Muscle layer of colon (tissue), 2 donors: Measurements from ENCODE around the gene KISS1.

Experiments used
- H3K27ac ChIP-seq: one replicate; pipeline ENCODE4 v1.7.0; 2013; ENCODE audit warnings: low read depth, mild to moderate bottlenecking, low read length, moderate library complexity
- H3K27me3 ChIP-seq, 2 donors: one replicate each; pipeline ENCODE4 v1.7.0; 2013; ENCODE audit warnings: low read length in 2 of 2, mild to moderate bottlenecking in 2 of 2; ENCODE audit not compliant: insufficient read depth in 2 of 2, control insufficient read depth in 1 of 2
- H3K36me3 ChIP-seq: one replicate; pipeline ENCODE4 v1.7.0; 2013; ENCODE audit warnings: mild to moderate bottlenecking, low read length; ENCODE audit not compliant: insufficient read depth
- H3K4me1 ChIP-seq: one replicate; pipeline ENCODE4 v1.7.0; 2013; ENCODE audit warnings: mild to moderate bottlenecking, low read length; ENCODE audit not compliant: insufficient read depth
- H3K4me3 ChIP-seq, 2 donors: one replicate each; pipeline ENCODE4 v1.7.0; 2013; ENCODE audit warnings: low read length in 2 of 2, low read depth in 1 of 2, mild to moderate bottlenecking in 1 of 2, moderate library complexity in 1 of 2
- H3K9ac ChIP-seq: one replicate; pipeline ENCODE4 v1.7.0; 2013; ENCODE audit warnings: low read length
- H3K9me3 ChIP-seq: one replicate; pipeline ENCODE4 v1.7.0; 2013; ENCODE audit warnings: mild to moderate bottlenecking, low read length
- donor health status: abdominal sarcoma.
- donor health status: Adenocarcinoma of cecum.

KISS1 gene

GRCh38 chr1:204190212-204191211 lies 5.8 kb downstream of the KISS1 start:
- Histone ChIP-seq H3K9ac (no peak overlapping the region), H3K36me3 (no peaks in the 10 kb centered on the region), H3K4me1 (no peaks in the 10 kb centered on the region), H3K27me3 (peaks cover 3 to 4% of the 10 kb centered on the region in 2 donors), H3K4me3 (no peak overlapping the region), H3K9me3 (no peaks in the 10 kb centered on the region), H3K27ac (no peak overlapping the region)

GRCh38 chr1:204188959-204189639 lies 7.2 kb downstream of the KISS1 start:
- no peak overlapping the region for H3K27ac ChIP-seq
- H3K9me3 ChIP-seq = no peaks in the 10 kb centered on the region
- peaks cover 3 to 4% of the 10 kb centered on the region in 2 donors for H3K27me3 ChIP-seq
- H3K4me1 ChIP-seq = no peaks in the 10 kb centered on the region
- no peak overlapping the region for H3K9ac ChIP-seq
- no peak overlapping the region for H3K4me3 ChIP-seq
- no peaks in the 10 kb centered on the region for H3K36me3 ChIP-seq

- Histone ChIP-seq H3K27me3 (peaks cover 0 to 4% of the 10 kb centered on the region in 2 donors), H3K9ac (no peak overlapping the region), H3K4me1 (no peaks in the 10 kb centered on the region), H3K27ac (no peak overlapping the region), H3K36me3 (no peaks in the 10 kb centered on the region), H3K9me3 (no peaks in the 10 kb centered on the region), H3K4me3 (no peak overlapping the region)
Measured at GRCh38 chr1:204186597-204186996, 9.7 kb downstream of the KISS1 start.

- H3K4me3 ChIP-seq = no peak overlapping the region
Measured at GRCh38 chr1:204181116-204181515, 15.2 kb downstream of the KISS1 start.

GRCh38 chr1:204180133-204180532 lies 16.2 kb downstream of the KISS1 start:
- no peaks in the 10 kb centered on the region for H3K4me1 ChIP-seq
- H3K27me3 ChIP-seq = no peaks in the 10 kb centered on the region
- no peaks in the 10 kb centered on the region for H3K36me3 ChIP-seq
- no peaks in the 10 kb centered on the region for H3K9me3 ChIP-seq
- no peak overlapping the region for H3K9ac ChIP-seq
- H3K27ac ChIP-seq = no peak overlapping the region
- no peak overlapping the region for H3K4me3 ChIP-seq

More at GRCh38 chr1:204181116-204181515, 15.2 kb downstream of the KISS1 start:
- H3K9me3 ChIP-seq = no peaks in the 10 kb centered on the region
- no peaks in the 10 kb centered on the region for H3K36me3 ChIP-seq
- no peaks in the 10 kb centered on the region for H3K4me1 ChIP-seq
- H3K27me3 ChIP-seq = no peaks in the 10 kb centered on the region
- no peak overlapping the region for H3K9ac ChIP-seq
- no peak overlapping the region for H3K27ac ChIP-seq

- H3K27me3 ChIP-seq = no peaks in the 10 kb centered on the region
Measured at GRCh38 chr1:204178487-204179281, 17.6 kb downstream of the KISS1 start.

GRCh38 chr1:204177133-204177532 lies 19.2 kb downstream of the KISS1 start:
- H3K36me3 ChIP-seq = no peaks in the 10 kb centered on the region
- H3K27ac ChIP-seq = no peak overlapping the region
- no peak overlapping the region for H3K4me3 ChIP-seq
- H3K4me1 ChIP-seq = no peaks in the 10 kb centered on the region
- H3K9me3 ChIP-seq = no peaks in the 10 kb centered on the region
- H3K9ac ChIP-seq = no peak overlapping the region
- H3K27me3 ChIP-seq = no peaks in the 10 kb centered on the region

More at GRCh38 chr1:204178487-204179281, 17.6 kb downstream of the KISS1 start:
- no peaks in the 10 kb centered on the region for H3K36me3 ChIP-seq
- H3K9me3 ChIP-seq = no peaks in the 10 kb centered on the region
- H3K9ac ChIP-seq = no peak overlapping the region
- no peak overlapping the region for H3K27ac ChIP-seq
- H3K4me1 ChIP-seq = no peaks in the 10 kb centered on the region
- no peak overlapping the region for H3K4me3 ChIP-seq

- Histone ChIP-seq H3K9me3 (no peaks in the 10 kb centered on the region), H3K4me3 (no peak overlapping the region), H3K27me3 (no peaks in the 10 kb centered on the region), H3K9ac (no peak overlapping the region), H3K4me1 (no peaks in the 10 kb centered on the region), H3K36me3 (no peaks in the 10 kb centered on the region), H3K27ac (no peak overlapping the region)
Measured at GRCh38 chr1:204176049-204176448, 20.2 kb downstream of the KISS1 start.

GRCh38 chr1:204174958-204175357 lies 21.3 kb downstream of the KISS1 start:
- H3K4me1 ChIP-seq = no peaks in the 10 kb centered on the region
- H3K27me3 ChIP-seq = no peaks in the 10 kb centered on the region
- H3K9ac ChIP-seq = no peak overlapping the region
- no peak overlapping the region for H3K27ac ChIP-seq
- H3K4me3 ChIP-seq = no peak overlapping the region
- H3K36me3 ChIP-seq = no peaks in the 10 kb centered on the region
- H3K9me3 ChIP-seq = peaks cover 7% of the 10 kb centered on the region

GRCh38 chr1:204172404-204173029 lies 23.8 kb downstream of the KISS1 start:
- Histone ChIP-seq H3K4me3 (no peak overlapping the region), H3K27me3 (no peaks in the 10 kb centered on the region), H3K9me3 (peaks cover 16% of the 10 kb centered on the region), H3K9ac (no peak overlapping the region), H3K27ac (no peak overlapping the region), H3K4me1 (no peaks in the 10 kb centered on the region), H3K36me3 (no peaks in the 10 kb centered on the region)
